Mucosa of descending colon (tissue), 3 donors: Measurements from ENCODE around the gene MTMR10. TPM values are rescaled to one million over a fixed set of nuclear protein-coding genes. Genes with fewer than 3 reads are reported as not detected.

Experiments
- ATAC-seq: fragments of 200-7000 bp; cut with Tn5 transposase; one replicate; pipeline ENCODE4 v1.9.1; 2020; ENCODE audit warnings: mild to moderate bottlenecking, moderate library complexity
- DNase-seq, 3 donors: peaks; one replicate each; pipeline ENCODE4 v3.0.0-alpha.2; 2020
- H3K36me3 ChIP-seq: fragments of 200-600 bp; one replicate; pipeline ENCODE4 v1.8.0; 2021; ENCODE audit warnings: low read depth, mild to moderate bottlenecking
- H3K4me1 ChIP-seq: fragments of 200-600 bp; one replicate; pipeline ENCODE4 v1.8.0; 2021; ENCODE audit warnings: low read depth, mild to moderate bottlenecking
- H3K4me3 ChIP-seq: fragments of 200-600 bp; one replicate; pipeline ENCODE4 v1.8.0; 2021; ENCODE audit warnings: mild to moderate bottlenecking
- H3K9me3 ChIP-seq: fragments of 200-600 bp; one replicate; pipeline ENCODE4 v1.8.0; 2021; ENCODE audit warnings: mild to moderate bottlenecking
- CTCF ChIP-seq: fragments of 200-600 bp; IDR thresholded peaks from one replicate; pipeline ENCODE4 v1.8.0; 2022; ENCODE audit warnings: antibody characterized with exemption, mild to moderate bottlenecking
- intact Hi-C, 2 donors: fragments of 100-400 bp; cut with DNase I in 1 of 2; cut with micrococcal nuclease in 1 of 2; formaldehyde crosslinking; loops; one replicate each; pipeline versions ENCODE4 v1.11.0 to v1.11.1; 2022; cut with DNase I, micrococcal nuclease
- total RNA-seq, 3 donors: library from RNA; stranded (reverse); fragmentation: NEBNext Ultra II Directional in 2 of 3; extraction: Animal tissue kit (Norgen Biotek cat#: 25700) in 2 of 3; gene quantifications; one replicate each; pipeline versions ENCODE4 v1.2.1 to v1.2.4, GENCODE V29; 2021 to 2023
- donor health status: DM: no; HTN: no; CAD: no; lungs with moderate emphysema.
- donor health status: DM: no; HTN: no; CAD: no.
- donor health status: DM: no; HTN: yes; CAD: no.

The MTMR10 gene
- total RNA-seq, 3 donors from 2014 or later, result 34.4 to 42.0 (median 37.5) TPM

DNA sequence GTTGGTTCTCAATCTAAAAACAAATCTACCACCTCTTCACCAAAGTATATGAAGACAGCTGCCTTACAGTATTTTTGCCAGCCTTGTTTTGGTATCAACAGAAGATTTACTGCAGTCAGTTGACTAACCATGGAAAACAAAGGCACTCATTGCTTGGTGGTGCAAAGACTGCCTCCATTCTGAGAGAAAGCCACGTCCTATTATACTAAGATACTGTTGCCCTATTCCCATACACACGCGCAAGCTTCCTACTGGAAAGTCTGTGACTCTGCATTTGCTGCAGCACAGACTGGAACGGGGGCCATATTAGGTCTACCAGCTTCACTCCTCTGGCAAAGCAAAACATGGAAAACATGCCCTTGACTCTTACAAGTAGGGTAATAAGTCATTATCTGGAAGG lies 18.0 kb downstream of the MTMR10 start:
- no peak overlapping the region for H3K4me3 ChIP-seq
- ATAC-seq, result no peak
- no peaks in the 10 kb centered on the region for H3K36me3 ChIP-seq
- no peaks in the 10 kb centered on the region for H3K9me3 ChIP-seq
- peaks cover 1% of the 10 kb centered on the region for H3K4me1 ChIP-seq
- no peak for TF ChIP-seq CTCF
- DNase-seq, result no peak
- intact Hi-C loops, result no loop called here

DNA sequence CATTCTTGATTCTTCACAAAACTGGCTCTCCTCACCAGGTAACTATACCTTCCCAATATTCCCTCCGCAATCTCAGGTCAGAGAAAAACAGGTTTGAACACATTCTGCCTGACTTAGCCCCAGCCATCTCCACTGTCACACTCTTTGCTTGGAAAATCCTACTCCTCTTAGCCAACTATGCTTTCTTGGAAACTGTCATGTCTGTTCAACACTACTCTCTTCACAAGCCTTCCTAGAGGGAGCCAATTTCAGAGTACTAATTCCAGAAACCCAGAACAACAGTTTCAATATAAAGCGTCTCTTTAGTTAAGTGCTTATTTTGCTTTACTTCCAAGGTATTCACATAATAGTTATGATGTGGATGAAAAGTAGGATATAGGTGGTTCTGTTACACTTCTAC lies 21.7 kb downstream of the MTMR10 start:
- intact Hi-C loops, result no loop called here
- no peak for ATAC-seq
- H3K4me3 ChIP-seq, result no peak overlapping the region

GRCh38 chr15:30963681-30964080 lies 27.7 kb downstream of the MTMR10 start:
- DNase-seq (no peak), ATAC-seq (no peak)
- no peak for TF ChIP-seq CTCF
- Histone ChIP-seq H3K9me3 (no peaks in the 10 kb centered on the region), H3K36me3 (peaks cover under 1% of the 10 kb centered on the region), H3K4me3 (no peak overlapping the region), H3K4me1 (no peaks in the 10 kb centered on the region)
- intact Hi-C loops, result no loop called here

More for the DNA sequence above, 21.7 kb downstream of the MTMR10 start:
- no peak for DNase-seq
- Histone ChIP-seq H3K36me3 (no peaks in the 10 kb centered on the region), H3K9me3 (no peaks in the 10 kb centered on the region), H3K4me1 (no peaks in the 10 kb centered on the region)
- TF ChIP-seq CTCF, result no peak

DNA sequence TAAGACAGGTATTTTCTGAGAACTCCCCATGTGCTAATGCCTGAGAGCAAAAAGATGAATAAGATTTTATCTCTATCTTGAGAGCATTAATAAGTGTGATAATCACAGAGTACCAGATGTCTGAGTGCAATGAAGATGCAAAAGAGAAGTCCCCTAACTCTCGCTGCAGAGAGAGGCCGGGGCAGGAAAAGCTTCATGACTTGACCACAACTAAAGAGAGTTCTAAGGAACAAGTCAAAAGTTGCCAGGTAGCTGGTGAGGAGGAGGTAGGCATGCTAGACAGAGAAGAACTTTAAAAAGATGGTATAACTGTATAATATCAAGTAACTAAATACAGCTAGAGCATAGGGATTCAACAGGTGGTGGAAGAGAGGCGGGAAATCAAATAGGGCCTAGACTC lies 28.8 kb downstream of the MTMR10 start:
- Histone ChIP-seq H3K36me3 (peaks cover 10% of the 10 kb centered on the region), H3K4me3 (no peak overlapping the region), H3K4me1 (no peaks in the 10 kb centered on the region), H3K9me3 (no peaks in the 10 kb centered on the region)
- no peak for DNase-seq
- ATAC-seq, result no peak
- TF ChIP-seq CTCF, result no peak
- intact Hi-C loops, result no loop called here

GRCh38 chr15:30962079-30962478 lies 29.3 kb downstream of the MTMR10 start:
- ATAC-seq (no peak), DNase-seq (no peak)
- H3K4me3 ChIP-seq, result no peak overlapping the region
- intact Hi-C loops, result no loop called here
- no peak for TF ChIP-seq CTCF
- no peaks in the 10 kb centered on the region for H3K9me3 ChIP-seq
- peaks cover 11% of the 10 kb centered on the region for H3K36me3 ChIP-seq
- H3K4me1 ChIP-seq, result no peaks in the 10 kb centered on the region

DNA sequence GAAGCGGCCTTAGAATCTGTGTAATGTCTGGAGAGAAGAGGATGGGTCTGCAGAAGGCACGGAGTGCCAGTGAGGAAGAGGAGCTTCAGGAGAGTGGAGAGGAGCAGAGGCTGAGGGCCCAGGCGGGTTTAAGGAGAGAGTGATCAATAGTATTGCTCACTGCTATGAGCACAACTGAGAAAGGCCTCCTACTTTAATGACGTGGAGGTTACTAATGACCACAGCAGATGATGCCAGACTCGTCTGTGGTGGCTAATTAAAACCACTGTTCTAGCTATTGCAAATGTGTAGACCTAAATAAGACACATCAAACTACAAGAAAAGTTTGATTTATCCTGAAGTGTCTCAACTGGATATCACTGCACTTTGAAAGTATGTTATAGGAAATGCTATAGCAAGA lies 33.2 kb downstream of the MTMR10 start:
- Histone ChIP-seq H3K4me3 (no peak overlapping the region), H3K36me3 (peaks cover 11% of the 10 kb centered on the region), H3K9me3 (no peaks in the 10 kb centered on the region), H3K4me1 (no peaks in the 10 kb centered on the region)
- intact Hi-C loops, result no loop called here
- ATAC-seq (no peak), DNase-seq (no peak)
- no peak for TF ChIP-seq CTCF
